Activated T-helper 17 cell treated with anti-CD3 and anti-CD28 coated beads, Interleukin-2, amount 50 U/mL, for 72 hours (primary cell): Measurements from ENCODE around the gene KRT13. TPM values are rescaled to one million over a fixed set of nuclear protein-coding genes. Genes with fewer than 3 reads are reported as not detected.

Experiments
- ATAC-seq: fragments of 150-1000 bp; cut with Tn5 transposase; replicated peaks from 2 replicates; pipeline ENCODE4 v1.10.0; 2021; ENCODE audit warnings: mild to moderate bottlenecking, moderate library complexity
- H3K27ac Mint-ChIP-seq: one replicate; pipeline ENCODE4 v1.8.0; 2022; ENCODE audit warnings: mixed read lengths
- H3K27me3 Mint-ChIP-seq: one replicate; pipeline ENCODE4 v1.8.0; 2022; ENCODE audit warnings: mixed read lengths
- H3K36me3 Mint-ChIP-seq: one replicate; pipeline ENCODE4 v1.8.0; 2022; ENCODE audit warnings: low read depth, mild to moderate bottlenecking, mixed read lengths
- H3K4me1 Mint-ChIP-seq: one replicate; pipeline ENCODE4 v1.8.0; 2022; ENCODE audit warnings: mixed read lengths
- H3K4me3 Mint-ChIP-seq: one replicate; pipeline ENCODE4 v1.8.0; 2022; ENCODE audit warnings: mild to moderate bottlenecking, mixed read lengths
- H3K9me3 Mint-ChIP-seq: one replicate; pipeline ENCODE4 v1.8.0; 2022; ENCODE audit warnings: mixed read lengths
- total RNA-seq, 2 donors: library from RNA; stranded (reverse); gene quantifications; one replicate each; pipeline ENCODE4 v1.2.3, GENCODE V29; 2022

The KRT13 gene
- total RNA-seq, 2 donors from 2014 or later, result not detected

- no peak for ATAC-seq
- Mint-ChIP-seq H3K4me1 (no peaks in the 10 kb centered on the region), H3K36me3 (no peaks in the 10 kb centered on the region), H3K27ac (no peak overlapping the region), H3K9me3 (no peaks in the 10 kb centered on the region), H3K27me3 (peaks cover 49% of the 10 kb centered on the region), H3K4me3 (no peak overlapping the region)
Observed at GRCh38 chr17:41531993-41532392, 26.6 kb upstream of the KRT13 start.

- H3K9me3 Mint-ChIP-seq, result no peaks in the 10 kb centered on the region
Observed at GRCh38 chr17:41530062-41531048, 24.9 kb upstream of the KRT13 start.

GRCh38 chr17:41529491-41529915, 24.1 kb upstream of the KRT13 start:
- ATAC-seq, result no peak

More at GRCh38 chr17:41530062-41531048, 24.9 kb upstream of the KRT13 start:
- peaks cover 56% of the 10 kb centered on the region for H3K27me3 Mint-ChIP-seq
- H3K36me3 Mint-ChIP-seq, result no peaks in the 10 kb centered on the region
- no peak for ATAC-seq
- no peak overlapping the region for H3K27ac Mint-ChIP-seq
- no peak overlapping the region for H3K4me3 Mint-ChIP-seq
- H3K4me1 Mint-ChIP-seq, result no peaks in the 10 kb centered on the region

GRCh38 chr17:41528959-41529353, 23.5 kb upstream of the KRT13 start:
- Mint-ChIP-seq H3K36me3 (no peaks in the 10 kb centered on the region), H3K27ac (no peak overlapping the region), H3K27me3 (peaks cover 56% of the 10 kb centered on the region), H3K4me3 (peak overlapping the region; percentile 44), H3K4me1 (no peaks in the 10 kb centered on the region), H3K9me3 (no peaks in the 10 kb centered on the region)
- ATAC-seq, result no peak

More at GRCh38 chr17:41529491-41529915, 24.1 kb upstream of the KRT13 start:
- H3K27ac Mint-ChIP-seq, result no peak overlapping the region
- H3K4me1 Mint-ChIP-seq, result no peaks in the 10 kb centered on the region
- peak overlapping the region; percentile 44 for H3K4me3 Mint-ChIP-seq
- H3K36me3 Mint-ChIP-seq, result no peaks in the 10 kb centered on the region
- peaks cover 56% of the 10 kb centered on the region for H3K27me3 Mint-ChIP-seq
- H3K9me3 Mint-ChIP-seq, result no peaks in the 10 kb centered on the region

DNA sequence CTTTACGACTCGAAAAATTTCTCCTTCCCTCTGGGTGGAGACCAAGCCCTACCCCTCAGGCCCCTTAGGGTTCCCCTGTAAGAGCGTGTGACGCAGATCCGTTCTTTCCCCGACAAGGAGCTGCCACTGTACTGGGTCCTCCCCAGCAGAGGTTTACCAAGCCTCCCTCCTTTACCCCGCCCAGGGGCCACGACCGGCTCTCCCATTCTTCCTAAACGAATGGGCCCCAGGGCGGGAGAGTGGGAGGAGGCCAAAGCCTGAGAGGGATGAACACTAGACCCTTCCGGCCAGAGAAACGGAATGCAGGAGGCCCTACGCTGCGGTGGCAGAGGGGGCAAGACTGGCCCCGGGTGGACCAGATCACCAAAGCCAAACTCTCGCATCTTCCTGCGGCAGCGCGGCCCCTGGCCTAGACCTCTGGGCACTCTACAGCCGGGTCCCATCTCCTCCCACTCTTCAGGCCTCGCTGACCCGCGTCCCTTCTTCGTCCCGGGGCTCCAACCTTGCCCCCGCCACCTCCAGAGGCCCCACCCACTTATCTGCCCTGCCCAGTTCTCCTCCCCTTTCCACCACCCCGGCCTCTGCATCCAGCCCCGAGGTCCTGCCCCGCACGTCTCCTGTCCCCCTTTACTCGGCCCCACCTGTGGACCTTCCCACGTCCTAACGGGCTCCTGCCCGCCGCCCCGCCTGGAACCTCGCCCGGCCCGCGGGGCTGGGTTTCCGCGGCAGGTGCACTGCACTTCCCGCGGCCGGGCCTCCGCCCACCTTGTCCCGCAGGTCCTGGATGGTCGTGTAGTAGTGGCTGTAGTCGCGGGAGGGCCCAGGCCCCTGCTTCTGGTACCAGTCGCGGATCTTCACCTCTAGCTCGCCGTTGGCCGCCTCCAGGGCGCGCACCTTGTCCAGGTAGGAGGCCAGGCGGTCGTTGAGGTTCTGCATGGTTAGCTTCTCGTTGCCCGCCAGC, 21.9 kb upstream of the KRT13 start:
- no peaks in the 10 kb centered on the region for H3K4me1 Mint-ChIP-seq
- no peaks in the 10 kb centered on the region for H3K36me3 Mint-ChIP-seq
- no peak overlapping the region for H3K27ac Mint-ChIP-seq
- no peaks in the 10 kb centered on the region for H3K9me3 Mint-ChIP-seq
- H3K4me3 Mint-ChIP-seq, result peak overlapping the region; percentile 44
- H3K27me3 Mint-ChIP-seq, result peaks cover 44% of the 10 kb centered on the region
- ATAC-seq, result no peak

DNA sequence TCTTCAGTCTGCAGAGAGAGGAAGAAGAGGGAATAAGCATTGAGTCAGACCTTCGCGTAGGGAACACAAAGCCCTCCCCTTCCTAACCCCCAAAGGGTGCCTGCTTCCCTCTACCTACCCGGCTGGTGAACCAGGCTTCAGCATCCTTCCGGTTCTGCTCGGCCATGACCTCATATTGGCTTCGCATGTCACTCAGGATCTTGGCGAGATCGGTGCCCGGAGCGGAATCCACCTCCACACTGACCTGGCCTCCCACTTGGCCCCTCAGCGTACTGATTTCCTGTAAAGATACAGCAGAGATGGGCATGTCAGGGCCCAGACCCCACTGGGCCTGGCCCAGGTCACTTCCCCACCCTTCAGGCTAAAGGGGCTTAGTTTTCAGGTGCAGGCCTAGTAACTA, 18.8 kb upstream of the KRT13 start:
- H3K27me3 Mint-ChIP-seq, result peaks cover 21% of the 10 kb centered on the region
- ATAC-seq, result no peak
- no peaks in the 10 kb centered on the region for H3K36me3 Mint-ChIP-seq
- H3K27ac Mint-ChIP-seq, result no peak overlapping the region
- no peaks in the 10 kb centered on the region for H3K4me1 Mint-ChIP-seq
- H3K9me3 Mint-ChIP-seq, result no peaks in the 10 kb centered on the region
- H3K4me3 Mint-ChIP-seq, result no peak overlapping the region

- Mint-ChIP-seq H3K4me3 (no peak overlapping the region), H3K4me1 (no peaks in the 10 kb centered on the region), H3K27ac (no peak overlapping the region), H3K9me3 (no peaks in the 10 kb centered on the region), H3K27me3 (peaks cover 17% of the 10 kb centered on the region), H3K36me3 (no peaks in the 10 kb centered on the region)
- no peak for ATAC-seq
Observed at GRCh38 chr17:41523787-41524186, 18.4 kb upstream of the KRT13 start.

DNA sequence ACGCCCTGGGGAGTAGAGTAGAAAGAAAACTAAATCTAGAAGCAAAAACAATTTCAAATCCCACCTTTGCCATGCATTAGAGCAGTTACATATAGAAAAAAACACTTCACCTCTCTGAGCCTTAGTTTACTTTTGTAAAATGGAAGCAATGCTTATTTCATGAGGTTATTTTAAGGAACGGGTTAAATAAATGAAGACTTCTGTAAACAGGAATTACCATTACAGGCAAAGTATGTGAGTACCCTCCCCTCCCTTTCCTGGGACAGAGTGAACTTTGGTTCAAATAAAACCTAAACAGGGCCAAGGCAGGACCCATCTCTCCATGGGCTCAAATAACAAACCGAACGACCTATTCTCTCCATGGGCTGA, 17.8 kb upstream of the KRT13 start:
- Mint-ChIP-seq H3K36me3 (no peaks in the 10 kb centered on the region), H3K4me3 (no peak overlapping the region), H3K4me1 (no peaks in the 10 kb centered on the region), H3K27ac (no peak overlapping the region), H3K9me3 (no peaks in the 10 kb centered on the region), H3K27me3 (peaks cover 13% of the 10 kb centered on the region)
- ATAC-seq, result no peak

GRCh38 chr17:41522301-41523224, 17.2 kb upstream of the KRT13 start:
- H3K4me3 Mint-ChIP-seq, result no peak overlapping the region
- H3K36me3 Mint-ChIP-seq, result no peaks in the 10 kb centered on the region
- no peak overlapping the region for H3K27ac Mint-ChIP-seq
- no peaks in the 10 kb centered on the region for H3K9me3 Mint-ChIP-seq
- no peak for ATAC-seq
- H3K27me3 Mint-ChIP-seq, result peaks cover 13% of the 10 kb centered on the region
- no peaks in the 10 kb centered on the region for H3K4me1 Mint-ChIP-seq

- H3K36me3 Mint-ChIP-seq, result no peaks in the 10 kb centered on the region
- no peak overlapping the region for H3K4me3 Mint-ChIP-seq
- peaks cover 4% of the 10 kb centered on the region for H3K27me3 Mint-ChIP-seq
- no peak for ATAC-seq
- no peaks in the 10 kb centered on the region for H3K9me3 Mint-ChIP-seq
- no peaks in the 10 kb centered on the region for H3K4me1 Mint-ChIP-seq
- H3K27ac Mint-ChIP-seq, result no peak overlapping the region
Observed at GRCh38 chr17:41521574-41522261, 16.3 kb upstream of the KRT13 start.

- ATAC-seq, result no peak
- H3K9me3 Mint-ChIP-seq, result no peaks in the 10 kb centered on the region
- H3K4me1 Mint-ChIP-seq, result no peaks in the 10 kb centered on the region
- peaks cover 4% of the 10 kb centered on the region for H3K27me3 Mint-ChIP-seq
- H3K36me3 Mint-ChIP-seq, result no peaks in the 10 kb centered on the region
- H3K4me3 Mint-ChIP-seq, result no peak overlapping the region
- no peak overlapping the region for H3K27ac Mint-ChIP-seq
Observed at GRCh38 chr17:41520821-41521521, 15.6 kb upstream of the KRT13 start.

GRCh38 chr17:41519501-41520224, 14.3 kb upstream of the KRT13 start:
- H3K9me3 Mint-ChIP-seq, result no peaks in the 10 kb centered on the region
- H3K27ac Mint-ChIP-seq, result no peak overlapping the region
- H3K36me3 Mint-ChIP-seq, result no peaks in the 10 kb centered on the region
- no peak for ATAC-seq
- H3K4me1 Mint-ChIP-seq, result no peaks in the 10 kb centered on the region
- H3K27me3 Mint-ChIP-seq, result no peaks in the 10 kb centered on the region
- no peak overlapping the region for H3K4me3 Mint-ChIP-seq
